Prostate gland (tissue), 2 donors: ENCODE results near the gene ACVR1. TPM values are rescaled to one million over a fixed set of nuclear protein-coding genes. Genes with fewer than 3 reads are reported as not detected.

Experiments used
- DNase-seq: peaks from one replicate; pipeline ENCODE4 v3.0.0-alpha.2; 2019; ENCODE audit warnings: low spot score
- H3K27ac ChIP-seq, 2 donors: fragments of 200-600 bp; sonication (generic); 2 replicates each; pipeline ENCODE4 v1.5.1; 2017 to 2019
- H3K27me3 ChIP-seq: fragments of 200-600 bp; sonication (generic); replicated peaks from 2 replicates; pipeline ENCODE4 v1.5.1; 2019; ENCODE audit not compliant: insufficient read depth
- H3K36me3 ChIP-seq, 2 donors: fragments of 200-600 bp; sonication (generic); 1 replicate in 1 of 2; 2 replicates in 1 of 2; pipeline versions ENCODE4 v1.5.1 to v1.8.1; 2017 to 2019
- H3K4me1 ChIP-seq: fragments of 200-600 bp; sonication (generic); replicated peaks from 2 replicates; pipeline ENCODE4 v1.5.1; 2019
- H3K4me3 ChIP-seq, 2 donors: fragments of 200-600 bp; sonication (generic); 2 replicates each; pipeline ENCODE4 v1.5.1; 2017 to 2019
- H3K9me3 ChIP-seq: fragments of 200-600 bp; sonication (generic); 2 replicates; pipeline ENCODE4 v1.5.1; 2017
- POLR2A ChIP-seq: fragments of 450-650 bp; IDR thresholded peaks from one replicate; pipeline ENCODE4 v1.6.1; 2016; ENCODE audit warnings: antibody characterized with exemption, mild to moderate bottlenecking
- POLR2AphosphoS5 ChIP-seq: sonication (generic); formaldehyde crosslinking; IDR thresholded peaks from one replicate; pipeline ENCODE4 v1.6.1; 2017; ENCODE audit warnings: antibody characterized with exemption
- WGBS: methylation state at CpG from one replicate; pipeline ENCODE4 v1.1.5; 2018; 5-methylcytosine and 5-hydroxymethylcytosine counted together
- intact Hi-C: fragments of 100-400 bp; cut with DNase I; formaldehyde crosslinking; loops from one replicate; pipeline ENCODE4 v1.14.2; 2022
- total RNA-seq, 2 donors: library from RNA; depleted of rRNA; stranded (reverse); fragments of >200 nt; gene quantifications; one replicate each; pipeline ENCODE4 v1.1.0, GENCODE V29; 2016
- TF ChIP-seq, protein P1 (sequence below), 4 experiments: fragments of 200-600 bp in 2 of 4; fragments of 450-650 bp in 2 of 4; sonication (generic) in 2 of 4; IDR thresholded peaks; 1 replicate in 3 of 4; 2 replicates in 1 of 4; pipeline ENCODE4 v1.5.1; 2016 to 2019; ENCODE audit warnings: antibody characterized with exemption in 4 of 4, mild to moderate bottlenecking in 2 of 4, moderate library complexity in 2 of 4

ACVR1 gene
- total RNA-seq, 2 donors from 2014 or later: 16.0 to 21.5 TPM

- TF ChIP-seq POLR2A: no peak
- TF ChIP-seq, protein P1, sequence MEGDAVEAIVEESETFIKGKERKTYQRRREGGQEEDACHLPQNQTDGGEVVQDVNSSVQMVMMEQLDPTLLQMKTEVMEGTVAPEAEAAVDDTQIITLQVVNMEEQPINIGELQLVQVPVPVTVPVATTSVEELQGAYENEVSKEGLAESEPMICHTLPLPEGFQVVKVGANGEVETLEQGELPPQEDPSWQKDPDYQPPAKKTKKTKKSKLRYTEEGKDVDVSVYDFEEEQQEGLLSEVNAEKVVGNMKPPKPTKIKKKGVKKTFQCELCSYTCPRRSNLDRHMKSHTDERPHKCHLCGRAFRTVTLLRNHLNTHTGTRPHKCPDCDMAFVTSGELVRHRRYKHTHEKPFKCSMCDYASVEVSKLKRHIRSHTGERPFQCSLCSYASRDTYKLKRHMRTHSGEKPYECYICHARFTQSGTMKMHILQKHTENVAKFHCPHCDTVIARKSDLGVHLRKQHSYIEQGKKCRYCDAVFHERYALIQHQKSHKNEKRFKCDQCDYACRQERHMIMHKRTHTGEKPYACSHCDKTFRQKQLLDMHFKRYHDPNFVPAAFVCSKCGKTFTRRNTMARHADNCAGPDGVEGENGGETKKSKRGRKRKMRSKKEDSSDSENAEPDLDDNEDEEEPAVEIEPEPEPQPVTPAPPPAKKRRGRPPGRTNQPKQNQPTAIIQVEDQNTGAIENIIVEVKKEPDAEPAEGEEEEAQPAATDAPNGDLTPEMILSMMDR (IDR thresholded peaks at IDR 0.05): no peak
- no peak for TF ChIP-seq POLR2AphosphoS5
- DNase-seq: no peak
- no peaks in the 10 kb centered on the region for H3K9me3 ChIP-seq
- no peaks in the 10 kb centered on the region for H3K4me1 ChIP-seq
- H3K27ac ChIP-seq: no peak overlapping the region
- H3K27me3 ChIP-seq: no peaks in the 10 kb centered on the region
- WGBS: 57% methylated on average over 6 of the region's 6 CpGs
- intact Hi-C loops: no loop called here
- H3K36me3 ChIP-seq: no peaks in the 10 kb centered on the region
- no peak overlapping the region for H3K4me3 ChIP-seq
These were observed 124.6 kb downstream of the ACVR1 start for GRCh38 chr2:157751462-157752058.

DNA sequence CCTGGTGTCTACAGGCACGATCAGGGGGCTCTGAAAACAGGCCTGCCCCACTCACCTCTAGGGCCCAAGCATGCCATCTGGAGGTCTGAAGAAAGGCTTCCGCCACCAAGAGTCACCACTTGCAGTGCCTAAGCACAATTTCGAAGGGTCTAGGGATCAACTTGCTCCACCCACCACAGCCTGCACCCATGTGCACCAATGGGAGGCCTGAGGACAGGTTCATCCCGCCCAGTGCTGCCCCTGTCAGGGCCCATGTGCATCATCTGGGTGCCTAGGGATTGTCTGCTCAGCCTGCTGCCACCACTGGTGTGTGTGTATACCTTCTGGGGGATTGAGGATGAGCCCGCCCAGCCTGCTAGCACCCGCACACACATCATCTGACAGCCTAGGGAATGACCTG lies 126.4 kb downstream of the ACVR1 start:
- Histone ChIP-seq H3K4me1 (no peaks in the 10 kb centered on the region), H3K9me3 (no peaks in the 10 kb centered on the region), H3K27me3 (no peaks in the 10 kb centered on the region), H3K4me3 (no peak overlapping the region), H3K36me3 (no peaks in the 10 kb centered on the region), H3K27ac (no peak overlapping the region)
- intact Hi-C loops: no loop called here
- 98% methylated on average over 6 of the region's 6 CpGs for WGBS
- TF ChIP-seq, protein P1 (IDR thresholded peaks at IDR 0.05): no peak
- TF ChIP-seq POLR2A (no peak), POLR2AphosphoS5 (no peak)
- no peak for DNase-seq

DNA sequence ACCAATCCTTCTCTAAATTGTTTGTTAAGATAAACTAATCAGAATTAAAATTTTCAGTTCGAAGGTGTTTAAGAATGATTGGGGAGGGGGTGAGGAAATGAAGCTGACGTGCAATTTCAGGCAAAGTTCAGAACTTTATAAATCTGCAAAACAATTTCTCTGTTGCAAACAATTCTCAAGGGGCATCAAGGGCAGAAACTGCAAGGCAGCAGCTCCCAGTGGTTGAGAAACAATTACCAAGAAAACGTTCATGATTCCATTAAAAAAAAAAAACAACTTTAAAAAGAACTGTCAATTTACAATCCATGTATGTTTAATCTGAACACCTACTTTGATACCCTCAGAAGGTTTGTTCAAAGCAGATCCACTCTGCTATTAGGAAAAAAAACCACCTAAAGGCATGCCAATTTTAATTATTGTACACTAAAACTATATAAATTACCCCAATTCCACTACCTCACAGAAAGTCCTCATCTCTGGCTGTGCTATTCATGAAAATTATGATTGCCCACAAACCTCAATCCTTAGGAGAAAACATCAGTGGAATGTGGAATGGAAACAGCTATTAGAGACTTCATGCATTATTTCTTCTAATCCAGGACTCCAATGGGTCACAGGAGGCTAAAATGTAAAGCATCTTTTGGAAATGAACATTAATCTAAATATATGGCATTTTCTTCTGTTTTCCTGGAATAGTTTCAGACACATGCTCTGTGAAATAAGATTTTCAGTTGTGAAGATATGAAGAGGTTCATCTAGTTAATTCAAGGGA lies 127.6 kb downstream of the ACVR1 start:
- intact Hi-C loops: no loop called here
- H3K4me1 ChIP-seq: no peaks in the 10 kb centered on the region
- no peak for DNase-seq
- no peaks in the 10 kb centered on the region for H3K9me3 ChIP-seq
- no peak overlapping the region for H3K27ac ChIP-seq
- 72% methylated on average over 3 of the region's 3 CpGs for WGBS
- no peaks in the 10 kb centered on the region for H3K27me3 ChIP-seq
- no peak for TF ChIP-seq POLR2AphosphoS5
- TF ChIP-seq, protein P1 (IDR thresholded peaks at IDR 0.05): no peak
- no peak for TF ChIP-seq POLR2A
- H3K4me3 ChIP-seq: no peak overlapping the region
- H3K36me3 ChIP-seq: no peaks in the 10 kb centered on the region

DNA sequence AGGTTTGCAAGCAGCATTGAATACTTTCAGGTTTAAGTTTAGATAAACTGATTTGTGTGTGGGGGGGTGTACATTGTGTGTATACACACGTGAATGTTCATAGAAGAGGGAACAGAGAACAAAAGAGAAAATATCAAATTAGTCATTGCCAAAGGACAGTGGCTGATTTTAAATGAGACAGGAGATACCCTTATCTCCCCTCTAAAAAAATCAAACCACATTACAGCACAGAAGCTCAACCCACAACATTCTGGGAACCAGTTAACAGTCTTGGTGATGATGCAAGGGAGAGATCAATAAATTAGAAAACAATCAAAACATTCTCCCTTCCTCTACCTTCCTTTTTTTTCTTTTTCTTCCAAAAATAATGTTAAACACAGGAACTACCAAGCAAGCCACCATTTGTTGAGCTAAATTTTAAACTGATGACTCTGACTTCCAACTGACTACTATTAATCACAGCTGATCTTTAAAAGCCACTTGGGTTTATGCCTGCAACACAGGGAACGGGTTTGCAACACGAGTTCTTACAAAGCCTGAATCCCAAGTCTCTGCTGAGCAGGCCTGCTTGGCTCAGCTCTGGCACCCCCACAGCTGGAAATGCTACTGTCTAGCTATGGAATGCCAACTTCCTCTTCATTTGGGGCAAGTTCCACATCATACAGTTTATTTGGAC lies 128.3 kb downstream of the ACVR1 start:
- Histone ChIP-seq H3K27ac (no peak overlapping the region), H3K27me3 (no peaks in the 10 kb centered on the region), H3K4me1 (no peaks in the 10 kb centered on the region), H3K4me3 (no peak overlapping the region), H3K36me3 (no peaks in the 10 kb centered on the region), H3K9me3 (no peaks in the 10 kb centered on the region)
- TF ChIP-seq, protein P1 (IDR thresholded peaks at IDR 0.05): no peak
- TF ChIP-seq POLR2AphosphoS5 (no peak), POLR2A (no peak)
- intact Hi-C loops: no loop called here
- no peak for DNase-seq
- WGBS: 30% methylated on average over 3 of the region's 3 CpGs
